GM21786 (cell line): Measurements from ENCODE around the gene MVB12B.
A peak's percentile ranks its signal among the peaks of the same experiment; 100 is the strongest.

Experiments used
- ATAC-seq: cut with Tn5 transposase; IDR thresholded peaks from one replicate; pipeline ENCODE4 v1.9.1; 2021; ENCODE audit not compliant: unreplicated experiment

Gene MVB12B

DNA sequence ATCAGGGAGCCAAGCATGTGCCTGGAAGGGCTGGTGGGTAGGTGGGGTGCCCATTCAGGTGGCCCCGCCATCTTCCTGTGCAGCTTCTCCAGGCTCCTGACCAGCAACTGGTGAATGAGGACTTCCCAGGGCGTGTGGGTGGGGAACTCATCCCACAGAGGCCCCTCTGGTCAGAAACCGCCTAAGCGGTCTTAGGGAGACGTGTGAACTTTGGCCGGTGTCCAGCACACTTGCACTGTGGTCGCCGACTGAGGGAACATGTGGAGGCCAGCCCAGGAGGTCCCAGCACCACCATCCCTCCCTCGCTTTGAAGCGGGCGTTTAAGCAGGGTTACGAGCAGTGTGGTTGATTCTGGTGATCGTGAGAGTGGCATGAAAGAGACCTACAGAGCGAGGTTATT is 77.8 kb downstream of the MVB12B start:
- no peak for ATAC-seq

DNA sequence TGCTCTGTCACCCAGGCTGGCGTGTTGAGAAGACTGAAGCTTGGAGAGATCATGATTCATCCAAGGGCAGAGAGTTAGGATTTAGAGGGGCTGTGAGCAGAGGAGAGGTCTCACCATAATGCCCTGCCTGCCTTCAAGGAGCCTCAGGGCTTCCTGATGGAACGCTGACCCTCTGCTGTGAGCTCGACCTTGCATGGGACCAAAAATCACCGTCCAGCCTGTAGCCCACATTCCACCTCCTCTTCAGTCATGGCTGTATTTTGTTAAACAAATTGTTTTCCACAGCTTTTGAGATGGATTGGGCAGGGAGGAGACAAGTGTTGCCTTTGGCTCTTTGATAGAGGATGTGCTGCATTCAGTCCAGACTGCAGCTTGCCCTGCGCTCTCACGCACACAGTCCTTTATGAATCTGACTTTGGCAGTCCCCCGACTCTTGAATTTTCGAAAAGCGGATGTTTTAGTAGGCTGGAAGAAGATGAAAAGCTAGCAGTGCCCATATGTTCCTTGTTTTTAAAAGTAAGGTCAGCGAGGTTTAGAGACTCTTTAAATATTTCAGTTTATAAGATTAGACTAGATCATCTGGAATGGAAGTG is 79.5 kb downstream of the MVB12B start:
- ATAC-seq = no peak

DNA sequence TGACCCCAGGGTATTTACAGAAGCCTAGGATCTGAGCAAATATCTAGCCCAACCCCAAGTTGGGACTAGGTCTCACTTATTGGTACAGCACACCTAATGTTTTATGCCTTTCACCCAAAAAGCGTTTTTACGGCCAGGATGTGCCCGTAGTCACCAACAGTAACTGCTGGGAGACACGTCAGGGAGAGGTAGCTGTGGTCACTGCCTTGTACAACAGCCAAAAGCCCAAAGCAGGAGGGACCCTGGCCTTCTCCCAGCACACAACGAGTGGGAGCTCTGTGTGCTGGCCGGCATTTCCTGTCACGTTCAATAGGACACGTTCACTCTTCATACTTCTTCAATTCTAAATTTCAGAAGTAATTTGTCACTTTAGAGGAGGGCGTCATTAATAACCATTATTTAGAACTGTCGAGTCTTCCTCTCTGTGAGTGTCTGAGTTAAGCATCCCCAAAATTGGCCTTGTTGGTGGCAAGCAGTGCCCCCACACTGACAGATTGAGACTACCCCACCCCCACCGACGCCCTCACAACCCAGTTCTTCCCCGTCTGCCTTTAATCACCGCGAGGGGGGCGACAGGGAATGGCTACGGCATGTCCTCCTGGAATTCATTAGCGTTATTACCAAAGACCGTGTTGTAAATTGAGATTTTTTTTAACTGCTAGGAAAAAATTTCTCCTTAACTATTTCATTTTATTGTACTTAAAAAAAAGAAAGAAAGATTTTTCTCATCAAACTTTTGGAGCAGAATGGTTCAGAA is 80.7 kb downstream of the MVB12B start:
- ATAC-seq = no peak

DNA sequence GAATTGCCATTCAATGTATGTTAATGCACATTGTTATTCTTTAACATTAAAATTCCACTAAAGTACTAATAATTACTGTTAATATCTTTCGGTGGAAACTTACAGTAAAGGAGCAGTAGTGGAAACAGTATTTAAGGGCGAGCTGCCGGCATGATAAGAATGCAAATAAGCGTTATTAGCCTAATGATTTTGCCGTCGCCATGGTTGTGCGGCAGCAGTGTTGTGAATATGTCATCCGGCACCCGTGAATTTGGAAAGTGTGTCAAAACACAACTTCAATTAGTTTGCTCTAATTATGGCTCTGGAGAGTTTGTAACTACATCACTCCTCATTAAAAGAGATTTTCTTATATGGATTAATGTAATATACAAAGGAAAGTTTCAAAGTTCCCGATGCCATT is 81.4 kb downstream of the MVB12B start:
- ATAC-seq = no peak

DNA sequence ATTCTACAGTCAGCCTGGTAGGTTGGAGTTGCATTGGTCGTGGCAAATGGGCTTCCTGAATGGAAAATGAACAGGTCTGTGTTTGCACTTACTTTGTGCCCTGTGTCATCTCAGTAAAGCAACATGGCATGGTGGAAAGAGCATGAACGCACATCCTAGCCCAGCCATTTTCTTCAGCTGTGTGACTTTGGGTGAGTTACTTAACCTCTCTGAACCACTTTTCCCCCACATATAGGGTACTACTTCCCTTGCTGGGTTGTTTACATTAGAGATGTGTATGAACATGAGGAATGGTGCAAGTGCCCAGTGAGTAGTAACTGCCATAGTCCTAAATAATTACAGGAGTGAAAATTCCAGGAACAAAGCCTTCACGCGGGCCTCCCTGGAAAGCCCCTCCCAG is 83.6 kb downstream of the MVB12B start:
- no peak for ATAC-seq

DNA sequence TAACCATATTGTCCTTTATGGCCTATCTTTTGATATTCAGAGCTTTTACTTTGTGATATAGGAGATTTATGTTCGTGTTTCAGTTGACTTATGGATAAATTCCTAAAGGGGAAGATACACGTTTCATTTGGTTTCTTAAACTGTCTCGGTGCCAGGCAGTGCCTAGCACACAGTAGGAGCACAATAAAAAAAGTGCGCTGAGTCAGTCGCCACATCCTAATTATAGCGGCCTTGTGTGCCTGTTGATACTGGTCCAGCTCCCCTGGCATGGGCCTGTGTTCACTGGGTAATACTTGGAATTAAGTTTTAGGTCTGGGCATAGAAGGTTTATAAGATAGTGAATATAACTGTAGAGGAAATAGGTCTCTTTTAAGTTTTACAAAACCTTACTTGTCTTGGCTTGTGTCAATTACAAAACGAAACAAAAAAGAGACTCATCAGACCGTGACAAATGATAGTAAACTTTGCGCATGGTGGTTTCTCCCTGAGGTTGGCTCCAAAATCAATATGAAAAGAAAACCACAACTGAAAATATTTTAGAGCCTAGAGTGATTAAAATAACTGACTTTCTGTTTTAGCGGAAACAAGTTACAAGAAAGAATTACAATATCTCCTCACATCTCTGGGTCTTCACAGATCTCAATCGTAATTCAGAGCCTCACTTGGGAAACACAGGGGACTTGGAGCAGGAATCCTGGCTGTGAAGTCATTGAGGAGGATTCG is 84.8 kb downstream of the MVB12B start:
- ATAC-seq = peak; percentile 80

DNA sequence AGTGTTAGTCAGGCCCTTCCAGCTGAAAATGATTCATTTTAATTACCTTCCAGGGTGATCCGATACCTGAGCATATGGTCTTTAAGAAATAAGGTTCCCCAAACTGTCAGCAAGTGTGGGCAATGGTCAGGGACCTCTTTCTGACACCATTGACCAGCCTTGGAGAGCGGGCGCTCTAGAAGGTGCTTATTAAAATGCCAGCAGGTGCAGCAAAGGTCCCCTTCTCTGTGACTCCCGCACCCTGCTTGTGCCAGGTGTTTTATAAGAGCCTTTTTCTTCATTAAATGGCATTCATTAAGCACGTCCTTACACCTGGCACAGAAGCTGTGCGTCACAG is 85.3 kb downstream of the MVB12B start:
- peak; percentile 20 for ATAC-seq

DNA sequence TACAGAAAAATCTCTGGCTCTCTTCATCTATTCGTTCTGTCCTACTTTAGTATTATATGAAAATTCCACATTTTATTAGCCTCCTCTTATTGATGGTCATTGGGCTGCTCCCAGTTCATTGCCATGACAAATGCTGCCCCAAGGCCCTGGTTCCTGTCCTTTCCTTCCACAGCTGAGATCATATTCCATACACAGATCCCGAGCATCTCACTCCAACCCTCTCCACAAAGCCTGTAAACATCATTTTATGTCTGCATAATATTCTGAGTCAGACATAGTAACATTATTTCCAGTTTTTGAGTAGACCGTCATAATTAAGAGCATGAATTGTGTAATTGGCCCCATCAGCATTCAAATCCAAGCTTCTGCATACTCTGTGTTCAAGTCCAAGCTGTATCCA is 86.3 kb downstream of the MVB12B start:
- ATAC-seq = no peak

DNA sequence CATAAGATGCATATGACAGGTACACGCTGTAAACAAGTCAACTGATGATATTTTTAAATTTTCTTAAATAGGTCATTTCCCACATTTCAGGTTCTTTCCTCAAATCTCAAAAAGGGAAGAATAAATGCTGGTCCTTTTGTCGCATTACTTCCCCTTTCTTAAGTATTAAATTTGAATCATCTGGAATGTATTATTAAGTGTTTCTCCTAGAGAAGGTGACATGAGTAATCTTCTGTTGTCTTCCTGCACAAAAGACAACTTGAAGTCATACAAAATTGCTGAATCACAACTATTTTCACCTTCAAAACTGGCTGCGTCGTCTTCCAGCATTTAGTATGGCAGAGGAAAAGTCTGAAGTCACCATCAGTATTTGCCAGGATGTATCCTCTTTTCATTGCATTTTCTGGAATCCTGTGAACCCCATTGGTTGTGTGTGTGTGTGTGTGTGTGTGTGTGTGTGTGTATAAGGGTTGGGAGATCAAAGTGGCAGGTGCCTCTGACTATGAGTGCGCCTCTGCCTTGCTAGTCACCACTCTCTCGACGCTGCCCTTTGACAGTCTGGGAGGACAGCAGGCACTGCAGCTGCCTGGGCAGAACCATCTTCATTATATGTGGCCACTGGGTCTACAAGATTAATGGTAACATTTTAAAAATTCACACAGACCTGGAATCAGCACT is 86.9 kb downstream of the MVB12B start:
- no peak for ATAC-seq

DNA sequence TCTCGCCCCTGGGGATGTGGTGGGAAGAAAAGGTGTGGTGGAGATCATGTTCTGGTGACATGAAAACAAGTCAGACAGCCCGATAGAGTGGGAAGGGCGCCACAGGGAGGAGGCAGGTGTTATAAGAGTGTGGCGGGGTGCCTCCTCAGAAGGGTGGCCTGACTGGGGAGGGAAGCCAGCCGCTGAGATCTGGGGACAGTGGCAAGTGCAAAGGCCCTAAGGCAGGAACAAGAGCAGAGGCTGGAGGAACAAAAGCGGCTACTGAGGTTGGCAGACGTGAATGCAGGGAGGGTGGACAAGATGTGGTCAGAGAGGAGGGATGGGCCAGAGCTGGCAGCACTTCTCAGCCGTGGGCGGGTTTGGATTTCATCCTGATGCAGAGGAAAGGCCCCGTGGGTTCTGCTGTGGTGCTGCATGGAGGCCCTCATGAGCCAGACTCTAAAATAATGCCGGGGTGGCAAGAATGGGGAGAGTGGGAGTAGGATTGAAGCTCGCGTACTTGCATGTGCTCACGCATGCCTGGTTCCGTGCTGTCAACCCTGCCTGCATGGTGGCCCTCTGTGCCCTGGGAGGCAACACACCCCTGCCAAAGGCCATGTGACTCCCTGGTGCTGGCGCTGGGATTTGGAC is 89.2 kb downstream of the MVB12B start:
- no peak for ATAC-seq

DNA sequence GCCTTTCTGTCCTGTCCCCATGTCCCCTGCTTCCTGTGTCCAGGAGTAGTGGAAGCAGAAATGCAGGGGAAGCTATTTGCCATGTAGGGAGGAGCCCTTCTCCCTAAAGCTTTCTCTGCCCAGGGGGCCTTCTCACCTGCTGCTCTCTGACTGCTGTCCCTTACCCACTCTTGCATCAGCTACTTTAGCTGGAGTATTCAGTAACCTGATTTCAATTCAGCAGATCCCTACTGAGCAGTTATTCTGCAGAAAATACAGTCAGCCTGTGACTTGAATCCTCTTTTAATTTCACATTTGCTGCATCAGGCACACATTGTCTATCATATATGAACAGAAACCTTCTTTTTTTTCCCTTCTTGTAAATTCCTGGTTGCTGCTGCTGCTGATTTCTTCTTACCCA is 90.4 kb downstream of the MVB12B start:
- no peak for ATAC-seq

DNA sequence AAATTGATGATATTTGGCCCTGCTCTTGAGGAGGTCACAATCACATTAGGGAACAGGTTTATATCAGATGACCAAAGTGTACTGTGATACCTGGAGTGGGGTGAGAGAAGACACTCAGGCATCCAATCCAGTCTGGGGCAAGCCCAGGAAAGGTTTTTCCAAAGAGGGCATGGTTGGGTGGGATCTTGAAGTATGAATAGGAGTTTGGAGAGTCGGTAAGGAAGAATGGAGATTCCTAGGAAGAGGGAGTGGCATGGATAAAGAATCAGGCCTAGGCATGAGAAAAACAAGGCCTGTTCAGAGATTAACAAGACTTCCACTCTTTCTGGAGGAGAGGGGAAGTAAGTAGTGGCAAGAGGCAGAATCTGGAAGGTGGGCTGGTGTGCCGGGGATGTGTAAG is 91.1 kb downstream of the MVB12B start:
- no peak for ATAC-seq

DNA sequence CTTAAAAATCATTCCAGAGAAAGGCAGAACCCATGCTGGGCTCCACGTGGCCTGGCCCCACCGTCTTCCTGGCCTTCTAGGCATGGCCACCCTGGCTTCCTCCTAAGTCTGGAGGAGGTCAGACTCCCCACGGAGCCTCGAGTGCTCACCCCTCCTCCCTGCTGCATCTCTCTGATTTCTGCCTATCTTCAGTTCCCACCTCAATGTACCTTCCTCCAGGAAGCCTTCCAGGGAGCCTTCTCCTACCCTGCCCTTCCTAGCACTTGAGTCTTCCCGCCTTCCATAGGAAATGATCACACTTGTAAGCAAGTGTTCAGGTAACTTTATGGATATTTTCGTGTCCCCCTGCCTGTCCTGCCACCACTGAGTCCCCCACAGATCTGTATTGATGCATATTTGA is 92.0 kb downstream of the MVB12B start:
- ATAC-seq = no peak

DNA sequence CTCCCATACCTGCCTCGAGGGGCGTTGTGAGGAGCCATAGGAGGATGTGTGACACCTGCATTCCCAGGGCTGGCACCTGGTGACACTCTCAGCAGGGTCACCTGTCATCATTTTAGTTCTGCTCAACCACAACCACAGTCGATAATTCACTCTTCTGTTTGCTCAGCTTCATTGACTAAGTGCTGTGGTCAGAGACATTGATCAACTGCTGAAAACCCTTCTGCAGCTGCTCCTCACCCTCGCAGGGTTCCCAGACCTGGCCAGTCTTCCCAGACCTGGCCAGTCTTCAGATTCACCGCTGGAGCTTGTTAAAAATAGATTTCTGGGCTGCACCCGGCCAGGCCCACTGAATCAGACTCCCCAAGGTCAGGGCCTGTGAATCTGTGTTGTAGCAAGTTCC is 92.8 kb downstream of the MVB12B start:
- ATAC-seq = no peak

DNA sequence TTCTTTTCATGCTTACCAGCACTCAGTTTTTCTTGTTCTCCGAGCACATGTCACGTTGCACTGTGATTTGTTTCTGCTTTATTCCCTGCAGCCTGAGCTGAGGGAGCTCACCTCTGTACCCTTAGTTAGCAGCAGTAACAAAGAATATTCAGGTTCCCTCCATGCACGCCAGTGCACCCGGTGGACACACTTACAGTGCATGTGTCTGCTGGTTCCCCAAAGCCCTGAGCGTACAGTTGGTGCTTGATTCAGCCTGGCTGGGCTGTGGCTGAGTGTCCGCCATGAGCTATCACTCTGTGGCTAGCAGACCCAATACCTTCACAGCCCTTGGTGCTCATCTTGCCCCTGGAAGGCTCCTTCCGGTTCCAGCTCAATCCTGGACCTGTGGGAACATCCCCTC is 93.5 kb downstream of the MVB12B start:
- no peak for ATAC-seq

DNA sequence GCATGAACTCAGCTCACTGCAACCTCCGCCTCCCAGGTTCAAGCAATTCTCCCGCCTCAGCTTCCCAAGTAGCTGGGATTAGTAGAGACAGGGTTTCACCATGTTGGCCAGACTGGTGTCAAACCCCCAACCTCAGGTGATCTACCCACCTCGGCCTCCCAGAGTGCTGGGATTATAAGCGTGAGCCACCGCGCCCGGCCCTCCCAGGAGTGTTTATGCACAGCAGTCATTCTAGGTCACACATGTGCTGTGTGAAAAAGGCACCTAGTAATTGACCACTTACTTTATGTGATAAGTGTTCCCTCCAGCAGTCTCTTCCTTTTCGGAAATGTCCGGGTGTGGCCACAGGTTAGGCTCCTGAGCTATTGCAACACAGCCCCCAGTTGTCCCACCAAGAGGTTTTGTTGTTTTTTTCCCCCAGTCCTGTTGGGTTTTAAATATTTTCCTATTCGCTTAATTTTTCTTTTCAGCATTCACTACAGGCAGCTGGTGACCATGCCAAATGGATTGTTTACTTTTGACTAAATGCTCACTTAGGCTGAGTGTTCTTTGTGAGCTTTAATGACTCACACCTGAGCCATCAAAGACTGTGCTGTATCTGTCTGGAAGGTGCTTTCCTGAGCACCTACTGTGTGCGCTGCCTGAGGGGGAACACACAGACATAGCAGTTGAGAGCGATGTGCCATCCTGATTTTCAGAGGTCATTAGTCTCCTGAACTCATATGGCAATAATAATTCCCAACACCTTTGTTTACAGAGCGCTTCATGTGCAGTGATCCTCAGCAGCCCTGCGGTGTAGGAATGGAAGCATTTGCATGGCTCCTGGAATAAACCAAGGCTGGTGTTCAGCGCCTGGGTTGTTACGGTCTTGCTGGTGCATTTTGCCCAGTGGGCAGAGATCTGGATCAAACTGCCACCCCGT is 94.3 kb downstream of the MVB12B start:
- no peak for ATAC-seq

DNA sequence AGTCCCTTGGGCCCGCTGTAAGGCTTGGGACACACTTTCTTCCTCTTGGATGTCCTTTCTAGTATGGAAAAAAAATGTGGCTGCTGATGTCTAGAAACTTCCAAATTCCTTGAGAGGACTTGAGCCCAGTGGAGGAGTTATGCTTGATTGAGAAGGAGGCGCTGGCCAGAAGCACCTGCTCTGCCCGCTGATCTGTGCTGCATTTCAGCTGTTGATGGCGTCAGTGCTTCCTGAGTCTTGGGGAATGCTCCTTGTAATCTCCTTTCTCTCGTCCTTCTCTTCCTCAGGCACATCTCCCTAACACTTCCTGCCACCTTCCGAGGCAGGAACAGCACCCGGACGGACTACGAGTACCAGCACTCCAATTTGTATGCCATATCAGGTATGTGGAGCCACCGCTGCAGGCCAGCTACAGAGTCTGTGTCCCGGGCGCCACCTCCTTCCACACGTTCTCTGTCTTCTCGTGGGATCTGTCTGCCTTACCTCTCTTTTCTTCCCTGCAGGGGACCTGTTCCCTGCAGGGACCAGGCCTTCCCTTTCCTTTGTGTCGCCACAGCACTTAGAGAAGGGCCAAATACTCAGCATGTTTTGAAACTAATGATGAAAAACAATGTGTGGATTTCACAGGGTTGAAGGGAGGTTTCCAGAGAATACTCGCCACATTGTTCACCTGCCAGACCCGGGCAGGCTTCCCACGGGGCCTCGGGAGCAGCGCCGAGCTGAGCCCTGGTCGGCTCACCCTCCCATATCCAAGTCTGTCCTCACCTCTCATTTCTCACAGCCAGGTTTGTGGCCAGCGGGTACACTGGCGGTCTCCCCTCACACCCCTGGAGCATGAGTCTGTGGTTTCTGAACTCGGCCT is 95.2 kb downstream of the MVB12B start:
- ATAC-seq = no peak

DNA sequence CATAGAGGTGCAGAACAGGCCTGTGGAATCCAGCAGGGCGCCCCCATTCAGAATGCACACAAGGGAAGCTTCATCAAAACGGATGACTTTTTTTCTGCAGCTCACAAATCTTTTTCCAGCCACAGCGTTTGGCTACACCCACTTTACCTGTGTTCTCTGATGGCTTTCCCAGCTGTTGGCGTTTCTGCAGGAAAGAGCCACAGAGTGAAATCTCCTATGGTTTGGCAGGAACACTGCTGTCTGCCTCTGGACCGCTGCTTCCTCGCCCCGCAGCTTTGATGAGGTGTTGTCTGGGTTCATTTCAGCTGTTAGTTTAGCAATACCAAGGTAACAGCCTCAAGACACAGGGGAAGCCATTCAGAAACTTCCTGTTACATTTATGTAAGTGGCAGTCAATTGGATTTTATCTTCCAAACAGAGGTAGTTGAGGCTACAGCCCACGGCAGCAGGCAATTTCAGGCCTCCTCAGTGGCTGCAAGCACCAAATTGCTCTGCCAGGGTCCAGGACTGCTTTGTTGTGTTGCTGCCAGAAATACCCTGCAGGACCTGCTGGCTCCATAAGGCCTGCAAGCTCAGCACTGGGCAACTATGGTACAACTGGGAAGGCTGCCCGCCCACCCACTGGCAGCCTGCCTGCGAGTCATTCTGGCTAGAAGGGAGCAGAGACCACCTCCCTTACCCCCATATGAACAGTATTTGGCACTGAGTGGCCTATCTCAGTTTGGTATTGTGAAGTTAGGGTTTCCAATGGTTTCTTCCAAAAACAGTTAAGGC is 96.7 kb downstream of the MVB12B start:
- no peak for ATAC-seq

DNA sequence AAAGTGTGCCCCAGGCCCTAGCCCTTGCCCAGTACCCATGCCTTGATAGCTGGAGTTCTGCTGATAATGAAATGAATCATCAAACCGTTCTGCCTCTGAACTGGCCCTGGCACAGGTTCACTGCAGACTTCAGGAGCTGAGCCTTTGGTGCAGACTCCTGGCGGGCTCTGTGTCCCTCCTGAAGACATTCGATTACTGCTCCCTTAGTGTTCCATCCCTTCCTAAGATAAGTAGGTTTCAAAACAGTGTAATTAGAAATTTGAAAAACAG is 97.2 kb downstream of the MVB12B start:
- ATAC-seq = no peak
